ENCODE measurements around the gene SPTBN5. TPM values are rescaled to one million over a fixed set of nuclear protein-coding genes. Genes with fewer than 3 reads are reported as not detected.

The SPTBN5 gene
- polyA plus RNA-seq, 1 donor = 1.7 TPM

DNA sequence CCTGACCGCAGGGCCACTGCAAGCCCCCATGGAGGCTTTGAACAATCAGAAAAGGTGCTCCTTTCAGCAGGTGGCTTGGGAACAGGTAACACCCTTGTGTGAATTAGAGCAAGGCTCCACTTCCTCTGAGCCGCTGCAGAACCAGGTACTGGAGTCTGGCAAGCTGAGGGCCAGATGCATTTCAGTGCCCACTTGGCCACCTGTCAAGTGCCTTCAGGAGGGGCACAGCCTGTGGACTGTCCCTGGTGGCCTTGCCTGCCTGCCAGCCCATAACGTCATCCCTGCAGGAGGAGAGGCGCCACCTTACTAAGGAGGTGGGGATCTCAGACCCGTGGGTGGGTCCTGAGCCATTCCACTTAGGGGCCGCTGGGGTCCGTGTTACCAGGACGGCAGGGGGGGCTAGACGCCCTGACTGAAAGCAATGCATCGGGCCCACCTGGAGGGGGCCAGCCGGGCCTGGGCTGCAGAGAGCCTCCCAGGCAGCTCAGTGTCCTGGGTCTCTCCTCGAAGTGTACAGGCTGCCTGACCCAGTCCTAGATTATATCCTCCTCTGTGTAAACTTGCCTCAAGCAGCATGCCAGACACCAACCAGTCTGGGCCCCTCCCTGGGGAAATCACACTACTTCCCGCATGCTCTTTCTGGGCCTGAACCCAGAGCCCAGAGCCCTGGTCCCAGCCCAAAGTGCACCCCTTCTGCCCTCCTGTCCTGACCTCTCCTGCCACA lies 16.1 kb downstream of the SPTBN5 start:
- H3K27ac ChIP-seq (ENCODE audit: low read length) = no peak overlapping the region
- H3K4me1 ChIP-seq (ENCODE audit: control insufficient read depth, insufficient read depth, low read length) = peaks cover 10% of the 10 kb centered on the region
- peaks cover 14% of the 10 kb centered on the region for H3K27me3 ChIP-seq (ENCODE audit: control insufficient read depth, insufficient read depth, low read length)
- no peak for DNase-seq
- H3K4me3 ChIP-seq (ENCODE audit: low read length) = no peak overlapping the region
- peaks cover 3% of the 10 kb centered on the region for H3K9me3 ChIP-seq (ENCODE audit: control insufficient read depth, low read depth, low read length)
- no CpG with 5 or more reads among the region's 13 CpGs for WGBS (ENCODE audit: insufficient coverage, low lambda C conversion rate)
- no peaks in the 10 kb centered on the region for H3K36me3 ChIP-seq (ENCODE audit: control insufficient read depth, insufficient read depth, low read length)

DNA sequence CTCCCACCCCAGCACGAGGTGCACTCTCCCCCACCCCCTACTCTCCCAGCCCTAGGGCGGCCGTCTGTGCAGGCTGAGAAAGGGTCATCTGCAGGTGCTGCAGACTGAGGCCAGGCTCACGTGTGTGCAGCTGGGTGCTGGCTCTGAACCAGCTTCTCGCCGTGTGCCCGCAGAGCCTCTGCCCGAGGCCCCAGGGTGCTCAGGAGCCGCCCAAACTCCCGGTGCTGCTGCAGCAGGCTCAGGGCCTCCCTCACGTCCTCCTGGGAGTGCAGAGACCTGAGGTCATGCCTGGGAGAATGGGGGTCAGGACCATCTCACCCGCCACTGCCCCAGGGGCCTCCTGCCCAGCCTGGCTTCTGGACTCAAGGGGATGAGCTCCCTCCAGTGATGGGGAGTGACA lies 17.2 kb downstream of the SPTBN5 start:
- H3K4me1 ChIP-seq (ENCODE audit: control insufficient read depth, insufficient read depth, low read length) = peaks cover 3% of the 10 kb centered on the region
- peaks cover 9% of the 10 kb centered on the region for H3K27me3 ChIP-seq (ENCODE audit: control insufficient read depth, insufficient read depth, low read length)
- no CpG with 5 or more reads among the region's 12 CpGs for WGBS (ENCODE audit: insufficient coverage, low lambda C conversion rate)
- no peak for DNase-seq
- no peak overlapping the region for H3K4me3 ChIP-seq (ENCODE audit: low read length)
- H3K36me3 ChIP-seq (ENCODE audit: control insufficient read depth, insufficient read depth, low read length) = no peaks in the 10 kb centered on the region
- no peaks in the 10 kb centered on the region for H3K9me3 ChIP-seq (ENCODE audit: control insufficient read depth, low read depth, low read length)
- no peak overlapping the region for H3K27ac ChIP-seq (ENCODE audit: low read length)

DNA sequence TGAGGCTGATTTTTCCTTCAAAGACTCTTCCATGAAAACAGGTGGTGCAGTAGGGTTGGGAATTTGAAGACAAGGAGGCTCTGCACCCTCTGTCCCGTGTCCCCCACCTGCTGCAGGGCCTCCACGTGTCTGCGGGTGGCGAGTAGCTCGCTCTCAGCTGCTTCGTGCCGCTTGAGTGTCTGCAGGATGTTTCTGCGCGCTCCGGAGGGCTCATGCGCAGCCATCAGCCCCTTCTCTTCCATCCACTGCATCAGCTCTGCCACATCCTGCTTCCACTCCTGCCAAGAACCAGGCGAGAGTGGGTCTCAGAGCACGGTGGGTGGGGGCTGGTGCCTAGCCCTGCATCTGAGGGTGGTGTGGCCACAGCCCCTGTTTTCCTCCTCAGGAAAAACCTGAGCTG lies 17.8 kb downstream of the SPTBN5 start:
- Histone ChIP-seq H3K4me3 (ENCODE audit: low read length) (no peak overlapping the region), H3K4me1 (ENCODE audit: control insufficient read depth, insufficient read depth, low read length) (no peaks in the 10 kb centered on the region), H3K36me3 (ENCODE audit: control insufficient read depth, insufficient read depth, low read length) (no peaks in the 10 kb centered on the region), H3K9me3 (ENCODE audit: control insufficient read depth, low read depth, low read length) (no peaks in the 10 kb centered on the region), H3K27ac (ENCODE audit: low read length) (no peak overlapping the region), H3K27me3 (ENCODE audit: control insufficient read depth, insufficient read depth, low read length) (peaks cover 3% of the 10 kb centered on the region)
- WGBS (ENCODE audit: insufficient coverage, low lambda C conversion rate) = no CpG with 5 or more reads among the region's 13 CpGs
- DNase-seq = no peak

DNA sequence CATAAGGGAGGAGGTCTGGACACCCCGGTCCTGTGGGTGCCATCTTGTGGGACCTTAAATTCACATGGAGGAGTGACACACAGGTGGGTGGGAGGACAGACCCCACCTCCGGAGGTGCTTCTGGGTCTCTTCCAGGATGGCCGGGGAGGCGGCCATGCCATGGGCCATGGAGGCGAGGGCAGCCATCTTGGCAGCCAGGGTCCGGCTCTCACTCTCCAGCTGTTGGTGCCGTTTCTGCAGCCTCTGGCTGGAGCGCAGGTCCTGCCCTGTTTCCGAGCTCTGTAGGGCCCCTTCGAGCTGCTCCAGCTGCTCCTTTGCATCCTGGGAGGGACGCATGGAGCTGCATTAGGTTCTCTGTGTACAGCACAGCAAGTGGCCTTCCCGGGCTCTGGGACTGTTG lies 19.1 kb downstream of the SPTBN5 start:
- H3K9me3 ChIP-seq (ENCODE audit: control insufficient read depth, low read depth, low read length) = no peaks in the 10 kb centered on the region
- H3K4me3 ChIP-seq (ENCODE audit: low read length) = no peak overlapping the region
- DNase-seq = no peak
- H3K4me1 ChIP-seq (ENCODE audit: control insufficient read depth, insufficient read depth, low read length) = no peaks in the 10 kb centered on the region
- no peaks in the 10 kb centered on the region for H3K36me3 ChIP-seq (ENCODE audit: control insufficient read depth, insufficient read depth, low read length)
- H3K27me3 ChIP-seq (ENCODE audit: control insufficient read depth, insufficient read depth, low read length) = no peaks in the 10 kb centered on the region
- no peak overlapping the region for H3K27ac ChIP-seq (ENCODE audit: low read length)
- no CpG with 5 or more reads among the region's 12 CpGs for WGBS (ENCODE audit: insufficient coverage, low lambda C conversion rate)

DNA sequence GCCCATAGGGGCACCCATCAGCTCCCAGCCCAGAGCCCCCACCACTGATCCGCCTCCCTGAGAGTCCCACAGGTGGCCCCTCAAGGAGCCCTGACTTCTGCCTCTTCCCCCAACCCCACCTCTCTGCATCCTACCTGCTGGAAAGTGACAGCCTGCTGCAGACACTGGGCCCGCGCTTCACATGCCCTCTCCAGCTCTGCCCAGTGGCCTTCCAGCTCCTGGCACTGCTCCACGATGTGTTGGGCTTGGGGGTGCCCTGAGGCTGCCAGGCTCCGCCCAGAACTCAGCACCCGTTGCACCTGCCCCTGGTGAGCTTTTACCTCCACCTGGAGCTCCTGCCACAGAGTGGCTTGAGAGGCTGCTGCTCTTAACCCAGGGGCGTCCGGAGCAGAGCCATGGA lies 20.1 kb downstream of the SPTBN5 start:
- no peak overlapping the region for H3K27ac ChIP-seq (ENCODE audit: low read length)
- H3K36me3 ChIP-seq (ENCODE audit: control insufficient read depth, insufficient read depth, low read length) = no peaks in the 10 kb centered on the region
- no peaks in the 10 kb centered on the region for H3K9me3 ChIP-seq (ENCODE audit: control insufficient read depth, low read depth, low read length)
- no peaks in the 10 kb centered on the region for H3K4me1 ChIP-seq (ENCODE audit: control insufficient read depth, insufficient read depth, low read length)
- WGBS (ENCODE audit: insufficient coverage, low lambda C conversion rate) = no CpG with 5 or more reads among the region's 8 CpGs
- H3K4me3 ChIP-seq (ENCODE audit: low read length) = no peak overlapping the region
- no peaks in the 10 kb centered on the region for H3K27me3 ChIP-seq (ENCODE audit: control insufficient read depth, insufficient read depth, low read length)
- no peak for DNase-seq

DNA sequence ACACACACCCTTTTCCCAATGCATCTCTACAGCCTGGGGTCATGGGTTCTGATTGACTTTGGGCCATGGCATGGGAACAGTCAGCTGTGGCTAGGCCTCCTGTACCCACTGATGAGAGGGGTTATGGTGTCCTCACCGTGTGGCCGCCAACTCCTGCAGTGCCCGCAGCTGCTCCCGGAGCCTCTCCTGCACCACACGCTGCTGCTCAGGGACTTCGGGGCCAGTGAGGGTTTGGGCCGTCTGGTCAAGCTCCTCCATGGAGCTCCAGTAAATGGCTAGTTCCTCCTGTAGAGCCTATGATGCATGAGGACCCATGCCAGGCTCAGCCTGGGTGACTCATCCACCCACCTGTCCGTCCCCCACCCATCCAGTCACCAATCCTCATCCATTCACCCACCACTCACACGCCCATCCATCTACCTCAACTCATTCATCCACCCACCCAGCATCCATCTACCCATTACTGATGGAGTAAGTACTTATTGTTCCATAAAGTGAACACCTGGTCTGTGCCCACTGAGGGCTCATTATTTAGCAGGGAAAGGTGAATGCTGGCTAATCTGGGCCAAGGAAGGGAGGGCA lies 21.6 kb downstream of the SPTBN5 start:
- Histone ChIP-seq H3K27ac (ENCODE audit: low read length) (no peak overlapping the region), H3K27me3 (ENCODE audit: control insufficient read depth, insufficient read depth, low read length) (no peaks in the 10 kb centered on the region), H3K9me3 (ENCODE audit: control insufficient read depth, low read depth, low read length) (no peaks in the 10 kb centered on the region), H3K36me3 (ENCODE audit: control insufficient read depth, insufficient read depth, low read length) (no peaks in the 10 kb centered on the region), H3K4me3 (ENCODE audit: low read length) (no peak overlapping the region), H3K4me1 (ENCODE audit: control insufficient read depth, insufficient read depth, low read length) (no peaks in the 10 kb centered on the region)
- 100% methylated on average over 1 of the region's 9 CpGs for WGBS (ENCODE audit: insufficient coverage, low lambda C conversion rate)
- no peak for DNase-seq

DNA sequence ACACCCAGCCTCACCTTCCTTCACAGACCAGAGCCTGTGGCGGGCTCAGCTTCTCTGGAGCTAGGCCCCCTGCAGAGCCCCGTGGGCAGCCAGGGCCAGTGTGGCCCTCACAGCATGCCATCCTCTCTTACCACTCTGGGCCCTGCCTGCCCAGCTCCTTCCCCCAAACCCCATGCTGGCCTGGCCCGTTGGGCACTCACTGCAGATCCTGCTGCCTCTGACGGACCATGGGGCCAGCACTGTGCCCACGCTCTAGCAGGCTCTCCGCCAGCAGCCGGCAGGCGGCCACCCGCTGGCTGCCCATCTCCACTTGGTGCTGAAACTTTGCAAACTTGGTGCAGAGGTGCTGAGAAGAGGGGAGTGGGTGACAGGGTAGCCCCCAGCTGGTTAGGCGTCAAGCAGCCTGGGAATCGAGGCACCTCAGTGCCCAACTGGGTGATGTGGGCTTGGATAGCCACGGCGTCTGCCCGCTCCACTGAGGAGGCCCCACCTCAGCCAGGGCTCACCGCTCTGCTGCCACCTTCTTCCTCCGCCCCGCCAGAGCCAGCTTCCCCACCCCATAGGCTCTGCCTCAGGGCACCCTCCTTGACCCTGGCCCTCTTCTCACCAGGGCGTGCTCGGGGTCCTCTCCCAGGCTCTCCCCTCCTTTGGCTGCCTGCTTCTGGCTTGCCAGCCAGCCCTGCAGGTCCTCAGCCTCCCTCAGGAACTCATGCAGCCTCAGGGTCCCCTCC lies 22.5 kb downstream of the SPTBN5 start:
- peaks cover 3% of the 10 kb centered on the region for H3K4me1 ChIP-seq (ENCODE audit: control insufficient read depth, insufficient read depth, low read length)
- no peak for DNase-seq
- no peaks in the 10 kb centered on the region for H3K9me3 ChIP-seq (ENCODE audit: control insufficient read depth, low read depth, low read length)
- no peaks in the 10 kb centered on the region for H3K27me3 ChIP-seq (ENCODE audit: control insufficient read depth, insufficient read depth, low read length)
- no peak overlapping the region for H3K4me3 ChIP-seq (ENCODE audit: low read length)
- H3K36me3 ChIP-seq (ENCODE audit: control insufficient read depth, insufficient read depth, low read length) = no peaks in the 10 kb centered on the region
- WGBS (ENCODE audit: insufficient coverage, low lambda C conversion rate) = no CpG with 5 or more reads among the region's 19 CpGs
- no peak overlapping the region for H3K27ac ChIP-seq (ENCODE audit: low read length)

DNA sequence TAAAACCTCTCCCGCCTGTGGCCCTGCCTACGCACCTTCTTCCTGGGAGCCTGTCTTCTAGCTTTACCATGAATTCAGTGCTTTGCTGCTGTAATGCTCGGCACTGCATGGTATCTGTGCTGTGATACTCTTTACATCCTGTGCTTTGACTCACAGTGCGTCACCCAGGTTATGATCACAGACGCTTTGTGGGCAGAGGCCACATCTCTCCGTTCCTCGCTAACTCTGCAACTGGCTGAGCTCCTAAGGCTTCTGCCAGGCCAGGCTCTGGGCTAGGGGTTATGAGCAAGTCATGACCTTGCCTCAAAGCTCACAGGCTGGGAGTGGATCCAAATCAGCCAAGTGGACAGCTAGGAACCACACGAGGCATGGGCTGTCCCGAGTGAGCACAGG lies 23.2 kb downstream of the SPTBN5 start:
- WGBS (ENCODE audit: insufficient coverage, low lambda C conversion rate) = no CpG with 5 or more reads among the region's 9 CpGs
- Histone ChIP-seq H3K4me3 (ENCODE audit: low read length) (no peak overlapping the region), H3K27me3 (ENCODE audit: control insufficient read depth, insufficient read depth, low read length) (no peaks in the 10 kb centered on the region), H3K9me3 (ENCODE audit: control insufficient read depth, low read depth, low read length) (no peaks in the 10 kb centered on the region), H3K4me1 (ENCODE audit: control insufficient read depth, insufficient read depth, low read length) (peaks cover 10% of the 10 kb centered on the region), H3K27ac (ENCODE audit: low read length) (no peak overlapping the region), H3K36me3 (ENCODE audit: control insufficient read depth, insufficient read depth, low read length) (no peaks in the 10 kb centered on the region)
- no peak for DNase-seq

DNA sequence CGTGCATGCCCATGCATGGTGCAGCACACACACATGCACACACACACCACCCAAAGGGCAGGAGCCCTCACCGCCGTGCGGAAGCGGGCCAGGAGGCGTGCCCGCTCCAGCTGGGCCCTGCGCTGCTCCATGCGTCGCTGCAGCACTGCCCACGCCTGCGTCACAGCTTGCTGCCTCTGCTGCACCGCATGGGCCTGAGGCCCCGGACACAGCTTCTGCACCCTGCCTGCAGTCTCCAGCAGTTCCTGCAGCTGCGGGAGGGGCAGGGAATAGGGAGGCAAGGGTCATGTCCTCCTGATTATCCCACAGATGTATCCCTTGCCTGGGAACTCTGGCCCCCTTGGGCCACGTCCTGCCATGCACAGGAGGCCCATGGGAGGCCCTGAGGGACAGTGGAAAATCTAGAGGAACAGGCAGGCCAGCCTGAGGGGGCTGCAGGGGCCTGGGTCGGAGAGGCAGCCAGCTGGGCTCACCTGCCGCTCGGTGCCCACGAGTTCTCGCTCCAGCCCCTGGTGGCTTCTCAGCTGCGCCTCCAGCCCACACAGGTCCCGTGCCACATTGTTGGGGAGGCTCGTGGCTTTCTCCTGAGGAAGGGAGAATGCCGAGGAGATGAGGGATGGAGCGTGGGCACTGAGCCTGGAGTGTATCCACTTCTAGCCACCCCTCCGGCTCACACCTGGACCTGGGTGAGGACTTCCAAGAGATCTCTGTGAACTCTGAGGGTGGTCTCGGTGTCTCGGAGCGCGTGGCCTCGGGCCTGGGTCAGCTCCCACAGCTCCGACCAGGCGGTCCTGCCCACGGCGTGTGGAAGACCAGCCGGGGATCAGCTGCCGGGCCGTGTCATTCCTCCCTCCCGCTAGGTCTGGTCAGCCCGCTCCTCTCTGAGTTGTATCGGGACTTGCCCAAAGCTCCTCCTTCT lies 23.8 kb downstream of the SPTBN5 start:
- WGBS (ENCODE audit: insufficient coverage, low lambda C conversion rate) = no CpG with 5 or more reads among the region's 42 CpGs
- Histone ChIP-seq H3K27me3 (ENCODE audit: control insufficient read depth, insufficient read depth, low read length) (no peaks in the 10 kb centered on the region), H3K36me3 (ENCODE audit: control insufficient read depth, insufficient read depth, low read length) (no peaks in the 10 kb centered on the region), H3K4me3 (ENCODE audit: low read length) (no peak overlapping the region), H3K4me1 (ENCODE audit: control insufficient read depth, insufficient read depth, low read length) (peaks cover 13% of the 10 kb centered on the region), H3K9me3 (ENCODE audit: control insufficient read depth, low read depth, low read length) (no peaks in the 10 kb centered on the region), H3K27ac (ENCODE audit: low read length) (no peak overlapping the region)
- DNase-seq = no peak

DNA sequence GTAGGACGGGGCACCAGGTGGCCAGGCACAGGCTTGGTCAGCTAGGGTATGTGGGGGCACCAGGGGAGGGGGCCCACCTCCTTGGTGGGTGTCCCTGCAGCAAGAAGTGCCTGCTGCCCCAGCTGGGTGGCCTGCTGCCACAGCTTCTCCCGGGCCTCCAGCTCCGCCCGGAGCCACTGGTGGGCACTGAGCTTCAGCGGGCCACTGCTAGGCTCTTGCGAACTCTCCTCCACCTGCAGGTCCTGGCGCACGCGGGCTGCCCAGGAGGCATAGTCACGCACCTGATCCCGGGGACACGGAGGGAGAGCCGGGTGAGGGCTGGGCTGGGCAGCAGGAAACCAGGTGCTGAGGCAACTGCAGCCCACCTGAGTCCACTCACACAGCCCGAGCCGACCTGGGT lies 25.5 kb downstream of the SPTBN5 start:
- Histone ChIP-seq H3K27ac (ENCODE audit: low read length) (no peak overlapping the region), H3K36me3 (ENCODE audit: control insufficient read depth, insufficient read depth, low read length) (no peaks in the 10 kb centered on the region), H3K4me3 (ENCODE audit: low read length) (no peak overlapping the region), H3K9me3 (ENCODE audit: control insufficient read depth, low read depth, low read length) (no peaks in the 10 kb centered on the region), H3K4me1 (ENCODE audit: control insufficient read depth, insufficient read depth, low read length) (peaks cover 13% of the 10 kb centered on the region), H3K27me3 (ENCODE audit: control insufficient read depth, insufficient read depth, low read length) (no peaks in the 10 kb centered on the region)
- DNase-seq = no peak
- no CpG with 5 or more reads among the region's 15 CpGs for whole genome bisulfite sequencing (ENCODE audit: insufficient coverage, low lambda C conversion rate)
